Fibroblast of skin of left quadriceps (primary cell): ENCODE data around the gene ATP13A5.

Source experiments
- DNase-seq, 2 experiments: peaks; one replicate each; pipeline ENCODE4 v3.0.0-alpha.2; 2013; ENCODE audit warnings: low read depth in 2 of 2

Gene ATP13A5

GRCh38 chr3:193378706-193379105 lies at the start of gene ATP13A5:
ATP13A5 (minus strand) TSS chr3:193378753; CDS start chr3:193378725, 28 bp downstream.
- no peak for DNase-seq

GRCh38 chr3:193418576-193419373 lies 40.2 kb upstream of the ATP13A5 start:
- DNase-seq, result no peak

- no peak for DNase-seq
These were observed 38.1 kb upstream of the ATP13A5 start for GRCh38 chr3:193416629-193417028.

- no peak for DNase-seq
These were observed 29.1 kb upstream of the ATP13A5 start for GRCh38 chr3:193407688-193408087.

GRCh38 chr3:193407112-193407511 lies 28.6 kb upstream of the ATP13A5 start:
- DNase-seq, result no peak

GRCh38 chr3:193403307-193403706 lies 24.8 kb upstream of the ATP13A5 start:
- no peak for DNase-seq

GRCh38 chr3:193400304-193400703 lies 21.8 kb upstream of the ATP13A5 start:
- no peak for DNase-seq

- DNase-seq, result no peak
These were observed 18.1 kb upstream of the ATP13A5 start for GRCh38 chr3:193396451-193397244.

- DNase-seq, result no peak
These were observed 13.3 kb upstream of the ATP13A5 start for GRCh38 chr3:193391902-193392301.

GRCh38 chr3:193389335-193389734 lies 10.8 kb upstream of the ATP13A5 start:
- no peak for DNase-seq

- DNase-seq, result no peak
These were observed 9.8 kb upstream of the ATP13A5 start for GRCh38 chr3:193388361-193388760.

GRCh38 chr3:193387596-193387995 lies 9.0 kb upstream of the ATP13A5 start:
- DNase-seq, result no peak

- DNase-seq, result no peak
These were observed 962 bp downstream of the ATP13A5 start for GRCh38 chr3:193377591-193377990.

GRCh38 chr3:193375614-193376013 lies 2.9 kb downstream of the ATP13A5 start:
- DNase-seq, result no peak

GRCh38 chr3:193372783-193373182 lies 5.8 kb downstream of the ATP13A5 start:
- DNase-seq, result no peak

GRCh38 chr3:193367868-193368267 lies 10.7 kb downstream of the ATP13A5 start:
- no peak for DNase-seq

GRCh38 chr3:193357291-193357690 lies 21.3 kb downstream of the ATP13A5 start:
- no peak for DNase-seq

- DNase-seq, result no peak
These were observed 24.1 kb downstream of the ATP13A5 start for GRCh38 chr3:193354423-193354822.

GRCh38 chr3:193350744-193351143 lies 27.8 kb downstream of the ATP13A5 start:
- no peak for DNase-seq

GRCh38 chr3:193348686-193349085 lies 29.9 kb downstream of the ATP13A5 start:
- DNase-seq, result no peak

GRCh38 chr3:193347521-193348501 lies 30.7 kb downstream of the ATP13A5 start:
- DNase-seq, result no peak

- no peak for DNase-seq
These were observed 32.3 kb downstream of the ATP13A5 start for GRCh38 chr3:193346259-193346658.
